H1 (cell line): ENCODE measurements around the gene SPAG5. TPM values are rescaled to one million over a fixed set of nuclear protein-coding genes. Genes with fewer than 3 reads are reported as not detected.

ENCODE experiments used
- CTCF ChIA-PET: fragments of 300-600 bp; sonication (Branson Sonifier 250); formaldehyde crosslinking; loops from one replicate; lab custom pipeline; 2021; ENCODE audit not compliant: partially characterized antibody; lab: Charles Lee
- POLR2A ChIA-PET: fragments of 300-600 bp; sonication (Branson Sonifier 250); formaldehyde crosslinking; loops from one replicate; lab custom pipeline; 2021; ENCODE audit warnings: inconsistent platforms; ENCODE audit not compliant: partially characterized antibody; lab: Charles Lee
- DNase-seq, 2 experiments: peaks; one replicate each; pipeline versions ENCODE4 v3.0.0 to v3.0.0-alpha.2; 2010 to 2022; ENCODE audit warnings: low spot score in 2 of 2, low read depth in 1 of 2, mixed read lengths in 1 of 2
- FAIRE-seq: peaks from 2 replicates; lab custom pipeline; 2011; peaks lifted over from hg19 to GRCh38; lab: Jason Lieb, UNC
- H2AFZ ChIP-seq: 2 replicates; pipeline ENCODE4 v1.8.1; 2012; ENCODE audit warnings: low read length, inconsistent platforms
- H2AK5ac ChIP-seq: 2 replicates; pipeline ENCODE4 v1.6.1; 2013; ENCODE audit warnings: low read depth, low read length
- H2BK120ac ChIP-seq: replicated peaks from 2 replicates; pipeline ENCODE3; 2013; ENCODE audit warnings: low read depth, low read length, inconsistent platforms
- H2BK12ac ChIP-seq: 2 replicates; pipeline ENCODE4 v1.6.1; 2013; ENCODE audit warnings: low read depth, low read length
- H2BK15ac ChIP-seq: 2 replicates; pipeline ENCODE4 v1.6.1; 2013; ENCODE audit warnings: low read length
- H2BK20ac ChIP-seq: 2 replicates; pipeline ENCODE4 v1.6.1; 2013; ENCODE audit warnings: low read length
- H2BK5ac ChIP-seq: 2 replicates; pipeline ENCODE4 v1.6.1; 2013; ENCODE audit warnings: low read depth, low read length
- H3K14ac ChIP-seq: 2 replicates; pipeline ENCODE4 v1.6.1; 2013; ENCODE audit warnings: inconsistent platforms; ENCODE audit not compliant: insufficient read length
- H3K18ac ChIP-seq: 2 replicates; pipeline ENCODE4 v1.6.1; 2013; ENCODE audit warnings: low read length; ENCODE audit errors: extremely low read depth
- H3K23ac ChIP-seq: 2 replicates; pipeline ENCODE4 v1.6.1; 2013; ENCODE audit warnings: inconsistent platforms; ENCODE audit not compliant: insufficient read length
- H3K23me2 ChIP-seq: 2 replicates; pipeline ENCODE4 v1.6.1; 2013; ENCODE audit warnings: low read depth, low read length
- H3K27ac ChIP-seq: 2 replicates; pipeline ENCODE4 v1.6.1; 2011; ENCODE audit warnings: low read depth, low read length, inconsistent platforms
- H3K27me3 ChIP-seq, 4 experiments: replicated peaks in 1 of 4; 1 replicate in 1 of 4; 2 replicates in 3 of 4; pipeline versions ENCODE4 v1.6.1 to v1.8.1; 2011 to 2013; ENCODE audit warnings: low read length in 3 of 4, mild to moderate bottlenecking in 3 of 4, inconsistent platforms in 2 of 4, mixed read lengths in 2 of 4, moderate library complexity in 1 of 4; ENCODE audit not compliant: control insufficient read depth in 3 of 4, insufficient read depth in 3 of 4; ENCODE audit errors: extremely low read depth in 1 of 4
- H3K36me3 ChIP-seq, 4 experiments: 2 replicates each; pipeline versions ENCODE4 v1.6.1 to v1.8.1; 2011 to 2013; ENCODE audit warnings: mild to moderate bottlenecking in 4 of 4, low read length in 3 of 4, moderate library complexity in 2 of 4, control low read depth in 1 of 4, inconsistent platforms in 1 of 4; ENCODE audit not compliant: insufficient read depth in 4 of 4, control insufficient read depth in 2 of 4
- H3K4ac ChIP-seq: replicated peaks from 2 replicates; pipeline ENCODE3; 2013; ENCODE audit warnings: low read length, low read depth, mixed read lengths, inconsistent platforms; ENCODE audit not compliant: insufficient read length
- H3K4me1 ChIP-seq, 4 experiments: replicated peaks in 1 of 4; 1 replicate in 1 of 4; 2 replicates in 3 of 4; pipeline versions ENCODE4 v1.6.1 to v1.8.1; 2011 to 2013; ENCODE audit warnings: low read length in 3 of 4, inconsistent platforms in 2 of 4, mixed read lengths in 1 of 4; ENCODE audit not compliant: insufficient read depth in 4 of 4, control insufficient read depth in 3 of 4
- H3K4me2 ChIP-seq, 2 experiments: 2 replicates each; pipeline versions ENCODE4 v1.6.1 to v1.8.1; 2011 to 2013; ENCODE audit warnings: low read depth in 2 of 2, low read length in 2 of 2, control low read depth in 1 of 2, inconsistent platforms in 1 of 2, mild to moderate bottlenecking in 1 of 2; ENCODE audit not compliant: insufficient read depth in 1 of 2
- H3K4me3 ChIP-seq, 4 experiments: fragments of 200-600, 300-600 bp in 1 of 4; sonication (generic), shearing (Covaris generic), sonication (Bioruptor Twin) in 1 of 4; 2 replicates each; pipeline versions ENCODE4 v1.5.1 to v1.8.1; 2011 to 2016; ENCODE audit warnings: low read length in 4 of 4, low read depth in 3 of 4, control low read depth in 2 of 4, inconsistent platforms in 2 of 4, mild to moderate bottlenecking in 2 of 4, mixed read lengths in 1 of 4, moderate library complexity in 1 of 4; ENCODE audit not compliant: insufficient read depth in 2 of 4; ENCODE audit errors: extremely low read depth in 1 of 4
- H3K56ac ChIP-seq: replicated peaks from 2 replicates; pipeline ENCODE3; 2013; ENCODE audit warnings: low read depth, mild to moderate bottlenecking, mixed read lengths, low read length, inconsistent platforms; ENCODE audit not compliant: insufficient read length
- H3K79me1 ChIP-seq: 2 replicates; pipeline ENCODE4 v1.6.1; 2013; ENCODE audit warnings: low read depth, low read length, control low read depth
- H3K79me2 ChIP-seq, 2 experiments: 2 replicates each; pipeline versions ENCODE4 v1.6.1 to v1.8.1; 2012 to 2013; ENCODE audit warnings: low read length in 2 of 2, mild to moderate bottlenecking in 2 of 2, inconsistent platforms in 1 of 2; ENCODE audit not compliant: insufficient read depth in 2 of 2, control insufficient read depth in 1 of 2
- H3K9ac ChIP-seq, 4 experiments: replicated peaks in 1 of 4; 1 replicate in 1 of 4; 2 replicates in 3 of 4; pipeline versions ENCODE4 v1.6.1 to v1.8.1; 2011 to 2013; ENCODE audit warnings: low read depth in 3 of 4, low read length in 3 of 4, control low read depth in 2 of 4, mild to moderate bottlenecking in 2 of 4, moderate library complexity in 2 of 4, inconsistent platforms in 1 of 4; ENCODE audit errors: extremely low read depth in 1 of 4
- H3K9me3 ChIP-seq, 2 experiments: 2 replicates each; pipeline versions ENCODE4 v1.6.1 to v1.8.1; 2012 to 2013; ENCODE audit warnings: mild to moderate bottlenecking in 2 of 2, moderate library complexity in 2 of 2, control low read depth in 1 of 2, inconsistent platforms in 1 of 2, low read depth in 1 of 2, low read length in 1 of 2, mixed read lengths in 1 of 2; ENCODE audit not compliant: insufficient read depth in 2 of 2
- H4K20me1 ChIP-seq, 2 experiments: replicated peaks in 1 of 2; 2 replicates each; pipeline versions ENCODE3 to v1.8.1; 2011 to 2013; ENCODE audit warnings: inconsistent platforms in 2 of 2, low read length in 2 of 2, mild to moderate bottlenecking in 1 of 2; ENCODE audit not compliant: insufficient read depth in 2 of 2, control insufficient read depth in 1 of 2
- H4K5ac ChIP-seq: 2 replicates; pipeline ENCODE4 v1.6.1; 2013; ENCODE audit warnings: low read length, low read depth, mixed read lengths, inconsistent platforms; ENCODE audit not compliant: insufficient read length
- H4K8ac ChIP-seq: 2 replicates; pipeline ENCODE4 v1.8.0; 2013; ENCODE audit warnings: mild to moderate bottlenecking, moderate library complexity, low read length, inconsistent platforms; ENCODE audit not compliant: insufficient read depth; ENCODE audit errors: extremely low read depth
- H4K91ac ChIP-seq: replicated peaks from 2 replicates; pipeline ENCODE3; 2013; ENCODE audit warnings: low read length, mixed read lengths, inconsistent platforms; ENCODE audit not compliant: insufficient read length
- POU5F1 ChIP-seq: IDR thresholded peaks from 2 replicates; pipeline ENCODE4 v1.6.1; 2011; ENCODE audit warnings: low read depth, mild to moderate bottlenecking, low read length, moderate library complexity
- RAD21 ChIP-seq, 2 experiments: IDR thresholded peaks in 1 of 2; conservative IDR thresholded peaks in 1 of 2; 2 replicates each; pipeline ENCODE4 v1.6.1; 2011; ENCODE audit warnings: low read depth in 2 of 2, low read length in 2 of 2, improper control_type of control experiment in 1 of 2, inconsistent platforms in 1 of 2, mild to moderate bottlenecking in 1 of 2, moderate library complexity in 1 of 2
- SIX5 ChIP-seq: IDR thresholded peaks from 2 replicates; pipeline ENCODE4 v1.6.1; 2011; ENCODE audit warnings: mild to moderate bottlenecking, low read depth, low read length
- SP4 ChIP-seq: IDR thresholded peaks from 2 replicates; pipeline ENCODE4 v1.6.1; 2012; ENCODE audit warnings: low read length, inconsistent platforms
- WGBS, 2 experiments: shearing (Covaris generic) in 1 of 2; methylation state at CpG; one replicate each; pipeline versions ENCODE4 v1.1.6 to v1.1.7; 2013 to 2015; ENCODE audit warnings: low lambda C conversion rate in 2 of 2, mixed read lengths in 2 of 2, inconsistent platforms in 1 of 2, low coverage in 1 of 2, missing lambda C conversion rate in 1 of 2; ENCODE audit not compliant: insufficient replicate concordance in 2 of 2, insufficient coverage in 1 of 2, insufficient read length in 1 of 2; ENCODE audit errors: extremely low coverage in 1 of 2, missing lambda C conversion rate in 1 of 2; 5-methylcytosine and 5-hydroxymethylcytosine counted together
- polyA plus RNA-seq, 7 experiments: library from polyadenylated mRNA; depleted of rRNA in 3 of 7; stranded (reverse) in 5 of 7; unstranded in 2 of 7; fragments of >200 nt in 5 of 7; fragments of 200-250 nt in 2 of 7; gene quantifications; 1 replicate in 5 of 7; 2 replicates in 1 of 7; 4 replicates in 1 of 7; pipeline versions ENCODE4 v1.2.1 to v1.2.3, GENCODE V29; 2011 to 2013; ENCODE audit warnings: missing spikeins in 2 of 7, mixed read lengths in 2 of 7
- total RNA-seq: library from RNA; stranded (reverse); fragmentation: NEBNext Ultra II Directional; extraction: Animal tissue kit (Norgen Biotek cat#: 25700); gene quantifications from 2 replicates; pipeline ENCODE4 v1.2.1, GENCODE V29; 2021
- TF ChIP-seq, protein P1 (sequence below), 3 experiments: IDR thresholded peaks; 1 replicate in 2 of 3; 2 replicates in 1 of 3; pipeline versions ENCODE4 v1.5.1 to v1.6.1; 2011; ENCODE audit warnings: low read length in 3 of 3, mild to moderate bottlenecking in 3 of 3, inconsistent platforms in 2 of 3, low read depth in 1 of 3, moderate library complexity in 1 of 3; ENCODE audit not compliant: insufficient read depth in 1 of 3; ENCODE audit errors: control extremely low read depth in 1 of 3

The SPAG5 gene
- total and polyA plus RNA-seq, 2 of the 8 experiments (the other 6 are each of a cell fraction or from before 2014, with no cell fraction given) = 57.1 to 129 TPM

DNA sequence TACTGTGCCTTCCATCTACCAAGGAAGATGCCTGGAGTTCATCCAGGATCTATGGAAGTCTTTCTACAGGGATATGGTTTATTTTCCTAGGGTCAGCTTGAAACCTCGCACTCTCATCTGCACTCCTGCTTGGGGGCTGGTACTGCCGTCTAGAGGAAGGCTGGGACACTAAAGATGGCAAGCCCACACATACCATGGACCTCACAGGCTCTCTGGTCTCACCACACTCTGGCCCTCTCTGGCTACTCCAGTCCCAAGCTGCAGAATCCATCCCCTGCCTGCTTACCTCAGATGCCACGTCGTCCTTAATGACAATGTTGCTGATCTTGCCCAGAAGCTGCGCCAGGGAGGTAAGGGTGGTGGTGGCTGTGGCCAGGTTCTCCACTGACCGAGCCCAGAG, 44.3 kb downstream of the SPAG5 start:
- peak; percentile 33 to 45; a peak in 3 of 4 replicates for TF ChIP-seq RAD21 (IDR thresholded peaks at IDR 0.05 in 1 of 2, conservative IDR thresholded peaks at IDR 0.05 in 1 of 2; ENCODE audit: low read depth in 2 of 2, low read length in 2 of 2)
- no peak for TF ChIP-seq POU5F1
- no peak for TF ChIP-seq SP4
- TF ChIP-seq, protein P1, sequence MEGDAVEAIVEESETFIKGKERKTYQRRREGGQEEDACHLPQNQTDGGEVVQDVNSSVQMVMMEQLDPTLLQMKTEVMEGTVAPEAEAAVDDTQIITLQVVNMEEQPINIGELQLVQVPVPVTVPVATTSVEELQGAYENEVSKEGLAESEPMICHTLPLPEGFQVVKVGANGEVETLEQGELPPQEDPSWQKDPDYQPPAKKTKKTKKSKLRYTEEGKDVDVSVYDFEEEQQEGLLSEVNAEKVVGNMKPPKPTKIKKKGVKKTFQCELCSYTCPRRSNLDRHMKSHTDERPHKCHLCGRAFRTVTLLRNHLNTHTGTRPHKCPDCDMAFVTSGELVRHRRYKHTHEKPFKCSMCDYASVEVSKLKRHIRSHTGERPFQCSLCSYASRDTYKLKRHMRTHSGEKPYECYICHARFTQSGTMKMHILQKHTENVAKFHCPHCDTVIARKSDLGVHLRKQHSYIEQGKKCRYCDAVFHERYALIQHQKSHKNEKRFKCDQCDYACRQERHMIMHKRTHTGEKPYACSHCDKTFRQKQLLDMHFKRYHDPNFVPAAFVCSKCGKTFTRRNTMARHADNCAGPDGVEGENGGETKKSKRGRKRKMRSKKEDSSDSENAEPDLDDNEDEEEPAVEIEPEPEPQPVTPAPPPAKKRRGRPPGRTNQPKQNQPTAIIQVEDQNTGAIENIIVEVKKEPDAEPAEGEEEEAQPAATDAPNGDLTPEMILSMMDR (IDR thresholded peaks at IDR 0.05; ENCODE audit: control extremely low read depth in 1 of 3, insufficient read depth in 1 of 3, low read depth in 1 of 3, low read length in 3 of 3) = peak; percentile 29 to 61 (median 42)
- TF ChIP-seq SIX5 = no peak
- Histone ChIP-seq H3K23ac (no peak overlapping the region), H4K91ac (no peak overlapping the region), H2AK5ac (no peak overlapping the region), H2BK120ac (no peak overlapping the region), H2BK15ac (no peak overlapping the region), H3K27ac (no peak overlapping the region), H3K4me3 (no peak overlapping the region), H3K79me1 (peaks cover 7% of the 10 kb centered on the region; the same call in 1 of the 2 replicates), H3K4me2 (no peak overlapping the region), H2AFZ (no peak overlapping the region), H3K18ac (no peak overlapping the region), H2BK20ac (no peak overlapping the region), H3K23me2 (peaks cover 7% of the 10 kb centered on the region; the same call in 1 of the 2 replicates), H4K20me1 (peaks cover 2 to 7% of the 10 kb centered on the region in 2 experiments), H3K9me3 (no peaks in the 10 kb centered on the region), H3K27me3 (no peaks in the 10 kb centered on the region; a peak in 1 of 7 replicates), H3K4me1 (peaks cover 0 to 10% (median 2%) of the 10 kb centered on the region in 4 experiments; a peak in 2 of 7 replicates), H3K9ac (no peak overlapping the region), H2BK12ac (no peak overlapping the region), H4K8ac (no peak overlapping the region), H3K56ac (no peak overlapping the region), H3K14ac (no peak overlapping the region), H2BK5ac (no peak overlapping the region), H3K36me3 (peaks cover 4 to 35% (median 12%) of the 10 kb centered on the region in 4 experiments), H3K4ac (no peak overlapping the region), H3K79me2 (peaks cover 0 to 10% of the 10 kb centered on the region in 2 experiments; a peak in 1 of 4 replicates), H4K5ac (no peak overlapping the region)
- DNase-seq (no peak), FAIRE-seq (no peak)
- POLR2A ChIA-PET = interaction anchor here (0.8 to 2.4 kb wide), 3 partner anchors 21 to 23 kb away, joined by 3 to 7 read pairs (median 6); partner anchors contain the start of gene ALDOC
- CTCF ChIA-PET = interaction anchor here (0.7 to 2.5 kb wide), 10 partner anchors 8 to 148 kb away, joined by 3 to 8 read pairs (median 4); no protein-coding TSS in a partner anchor
- 88% methylated on average over 6 of the region's 6 CpGs; no CpG with 5 or more reads in 1 of the 2 experiments for WGBS, 2 experiments
